HCT116 (cell line): ENCODE measurements around the gene GPT2. TPM values are rescaled to one million over a fixed set of nuclear protein-coding genes. Genes with fewer than 3 reads are reported as not detected.

Experiments
- ATAC-seq: fragments of 200-7000 bp; cut with Tn5 transposase; 2 replicates; pipeline ENCODE4 v1.9.1; 2020; ENCODE audit warnings: mild to moderate bottlenecking, moderate library complexity
- BruUV-seq: library from RNA; stranded (reverse); fragments of 400-500 nt; replicated peaks from 2 replicates; lab custom pipeline; 2021; lab: Mats Ljungman, UMichigan
- CTCF ChIA-PET: fragments of 300-600 bp; sonication (Branson Sonifier 250); formaldehyde crosslinking; loops from one replicate; lab custom pipeline; 2021; ENCODE audit warnings: antibody characterized with exemption; lab: Charles Lee
- POLR2A ChIA-PET: fragments of 300-600, 350-600 bp; sonication (Branson Sonifier 250); formaldehyde crosslinking; loops from one replicate; lab custom pipeline; 2021; ENCODE audit warnings: antibody characterized with exemption; lab: Charles Lee
- RAD21 ChIA-PET, 2 experiments: fragments of 300-600 bp; sonication (Branson Sonifier 250); formaldehyde crosslinking; loops; one replicate each; lab custom pipeline; 2023; ENCODE audit warnings: low total read pairs in 2 of 2; ENCODE audit not compliant: uncharacterized antibody in 2 of 2, unreplicated experiment in 2 of 2, low non-redundant PET in 1 of 2; lab: Charles Lee
- DNase-seq: peaks from one replicate; pipeline ENCODE4 v3.0.0-alpha.2; 2010; ENCODE audit warnings: low read depth, low spot score
- H2AFZ ChIP-seq: fragments of 200-600 bp; shearing (Covaris generic), sonication (generic); 2 replicates; pipeline ENCODE4 v1.6.1; 2017; ENCODE audit warnings: low read depth, mixed run types, mixed read lengths, antibody characterized with exemption, low read length; ENCODE audit not compliant: poor library complexity, severe bottlenecking
- H3K27ac ChIP-seq: 2 replicates; pipeline ENCODE4 v1.5.1; 2012; ENCODE audit warnings: low read depth, low read length
- H3K27me3 ChIP-seq: fragments of 200-600 bp; sonication (generic); 2 replicates; pipeline ENCODE4 v1.6.1; 2016; ENCODE audit warnings: mixed run types, low read length, mixed read lengths; ENCODE audit not compliant: insufficient read depth
- H3K36me3 ChIP-seq, 2 experiments: fragments of 200-500 bp in 1 of 2; fragments of 200-600 bp in 1 of 2; sonication (Bioruptor generic) in 1 of 2; sonication (generic) in 1 of 2; 2 replicates each; pipeline versions ENCODE4 v1.5.1 to v1.6.1; 2014 to 2016; ENCODE audit warnings: low read length in 2 of 2, inconsistent platforms in 1 of 2, mixed read lengths in 1 of 2, mixed run types in 1 of 2; ENCODE audit not compliant: insufficient read depth in 2 of 2, control insufficient read depth in 1 of 2
- H3K4me1 ChIP-seq, 2 experiments: fragments of 200-600 bp in 1 of 2; sonication (generic) in 1 of 2; 2 replicates each; pipeline versions ENCODE4 v1.5.1 to v1.6.1; 2012 to 2017; ENCODE audit warnings: low read length in 2 of 2, inconsistent platforms in 1 of 2, mild to moderate bottlenecking in 1 of 2, mixed read lengths in 1 of 2, mixed run types in 1 of 2, moderate library complexity in 1 of 2; ENCODE audit not compliant: insufficient read depth in 2 of 2, control insufficient read depth in 1 of 2
- H3K4me2 ChIP-seq: fragments of 200-600 bp; sonication (generic); 2 replicates; pipeline ENCODE4 v1.6.1; 2017; ENCODE audit warnings: mixed run types, low read length, mixed read lengths
- H3K4me3 ChIP-seq, 2 experiments: fragments of 200-600 bp in 1 of 2; sonication (generic) in 1 of 2; replicated peaks in 1 of 2; 2 replicates each; pipeline ENCODE4 v1.5.1; 2011 to 2016; ENCODE audit warnings: low read length in 2 of 2, control low read depth in 1 of 2, low read depth in 1 of 2, mild to moderate bottlenecking in 1 of 2, mixed read lengths in 1 of 2, mixed run types in 1 of 2
- H3K79me2 ChIP-seq: fragments of 200-600 bp; sonication (generic); 2 replicates; pipeline ENCODE4 v1.6.1; 2017; ENCODE audit warnings: mild to moderate bottlenecking, mixed run types, low read length, moderate library complexity, mixed read lengths; ENCODE audit not compliant: insufficient read depth
- H3K9ac ChIP-seq: fragments of 200-600 bp; sonication (generic); 2 replicates; pipeline ENCODE4 v1.6.1; 2016; ENCODE audit warnings: low read length, mixed read lengths
- H3K9me2 ChIP-seq: fragments of 200-600 bp; sonication (generic), shearing (Covaris generic); 2 replicates; pipeline ENCODE4 v1.6.1; 2017; ENCODE audit warnings: mixed run types, mild to moderate bottlenecking, moderate library complexity; ENCODE audit not compliant: insufficient read depth
- H3K9me3 ChIP-seq, 2 experiments: fragments of 200-500 bp in 1 of 2; fragments of 200-600 bp in 1 of 2; sonication (Bioruptor generic) in 1 of 2; sonication (generic) in 1 of 2; 2 replicates each; pipeline ENCODE4 v1.6.1; 2014 to 2017; ENCODE audit warnings: low read length in 2 of 2, mixed read lengths in 2 of 2, inconsistent platforms in 1 of 2, low read depth in 1 of 2, mild to moderate bottlenecking in 1 of 2, mixed run types in 1 of 2, moderate library complexity in 1 of 2; ENCODE audit not compliant: control insufficient read depth in 1 of 2, insufficient read depth in 1 of 2
- H4K20me1 ChIP-seq: fragments of 200-600 bp; sonication (generic), shearing (Covaris generic); 2 replicates; pipeline ENCODE4 v1.6.1; 2017; ENCODE audit warnings: mixed run types, mild to moderate bottlenecking, moderate library complexity; ENCODE audit not compliant: insufficient read depth
- EZH2 ChIP-seq: fragments of 200-600 bp; sonication (generic); IDR thresholded peaks from 2 replicates; pipeline ENCODE4 v1.6.1; 2017; ENCODE audit warnings: antibody characterized with exemption, mixed run types
- FOSL1 ChIP-seq: IDR thresholded peaks from 2 replicates; pipeline ENCODE4 v1.6.1; 2012; ENCODE audit warnings: low read depth
- POLR2A ChIP-seq: IDR thresholded peaks from 2 replicates; pipeline ENCODE4 v1.7.0; 2011; ENCODE audit warnings: borderline replicate concordance; ENCODE audit not compliant: insufficient read depth, insufficient read length; ENCODE audit errors: extremely low read depth
- RAD21 ChIP-seq: IDR thresholded peaks from 2 replicates; pipeline ENCODE4 v1.6.1; 2012; ENCODE audit warnings: low read depth, mild to moderate bottlenecking
- SIN3A ChIP-seq: IDR thresholded peaks from 2 replicates; pipeline ENCODE4 v1.6.1; 2012; ENCODE audit warnings: low read depth
- TCF7L2 ChIP-seq: IDR thresholded peaks from 2 replicates; pipeline ENCODE4 v1.7.0; 2011; ENCODE audit warnings: borderline replicate concordance, inconsistent platforms; ENCODE audit not compliant: insufficient read depth, insufficient read length; ENCODE audit errors: extremely low read depth
- ZBTB33 ChIP-seq: IDR thresholded peaks from 2 replicates; pipeline ENCODE4 v1.6.1; 2011; ENCODE audit warnings: mild to moderate bottlenecking, low read length, moderate library complexity; ENCODE audit not compliant: insufficient replicate concordance; ENCODE audit errors: extremely low read depth
- ZNF274 ChIP-seq: fragments of 200-500 bp; sonication (Bioruptor generic); IDR thresholded peaks from 2 replicates; pipeline ENCODE4 v1.6.1; 2014; ENCODE audit warnings: mild to moderate bottlenecking, low read depth, low read length, inconsistent platforms
- intact Hi-C: fragments of 100-400 bp; cut with micrococcal nuclease; formaldehyde crosslinking; loops from 2 replicates; pipeline ENCODE4 v1.10.0; 2022
- total RNA-seq: library from RNA; stranded (reverse); gene quantifications from one replicate; pipeline ENCODE4 v1.2.1, GENCODE V29; 2021; ENCODE audit not compliant: unreplicated experiment
- TF ChIP-seq, protein P1 (sequence below): IDR thresholded peaks from 2 replicates; pipeline ENCODE4 v1.6.1; 2012

Gene GPT2
- total RNA-seq, 1 experiment from 2014 or later: 50.6 TPM

GRCh38 chr16:46862555-46863447, 21.4 kb upstream of the GPT2 start:
- no TSS peak for BruUV-seq
- Histone ChIP-seq H3K9ac (no peak overlapping the region), H3K36me3 (no peaks in the 10 kb centered on the region), H4K20me1 (no peaks in the 10 kb centered on the region), H3K4me3 (no peak overlapping the region), H3K27me3 (no peaks in the 10 kb centered on the region), H3K4me1 (peaks cover 18 to 40% of the 10 kb centered on the region in 2 experiments), H3K79me2 (no peaks in the 10 kb centered on the region), H3K9me2 (no peaks in the 10 kb centered on the region), H3K4me2 (no peak overlapping the region), H3K27ac (no peak overlapping the region), H3K9me3 (no peaks in the 10 kb centered on the region), H2AFZ (no peak overlapping the region)
- CTCF ChIA-PET: interaction anchor here (0.9 kb wide), 1 partner anchor 9 kb away, joined by 4 read pairs; no protein-coding TSS in a partner anchor
- DNase-seq: no peak
- POLR2A ChIA-PET: interaction anchor here (0.7 kb wide), 1 partner anchor 1302 kb away, joined by 3 read pairs; no protein-coding TSS in a partner anchor
- intact Hi-C loops: no loop called here
- RAD21 ChIA-PET: no interaction called here
- no peak for ATAC-seq
- TF ChIP-seq SIN3A: no peak
- no peak for TF ChIP-seq FOSL1
- no peak for TF ChIP-seq EZH2
- TF ChIP-seq TCF7L2: no peak
- no peak for TF ChIP-seq ZNF274
- no peak for TF ChIP-seq ZBTB33
- TF ChIP-seq, protein P1, sequence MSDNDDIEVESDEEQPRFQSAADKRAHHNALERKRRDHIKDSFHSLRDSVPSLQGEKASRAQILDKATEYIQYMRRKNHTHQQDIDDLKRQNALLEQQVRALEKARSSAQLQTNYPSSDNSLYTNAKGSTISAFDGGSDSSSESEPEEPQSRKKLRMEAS: no peak
- no peak for TF ChIP-seq RAD21
- TF ChIP-seq POLR2A: no peak
